Psoas muscle (tissue), 8 donors: Measurements from ENCODE around the gene RNF41. TPM values are rescaled to one million over a fixed set of nuclear protein-coding genes. Genes with fewer than 3 reads are reported as not detected.
"Not testable (repeated sequence)": the region's sequence is repeated elsewhere in the genome, so short reads cannot be mapped to it uniquely, and the experiment has no call there.

Experiments
- ATAC-seq, 4 donors: fragments of 200-7000 bp; cut with Tn5 transposase; one replicate each; pipeline ENCODE4 v1.9.1; 2020; ENCODE audit warnings: moderate library complexity in 3 of 4, mild to moderate bottlenecking in 2 of 4
- DNase-seq, 2 donors: peaks; one replicate each; pipeline ENCODE4 v3.0.0-alpha.2; 2020
- H3K27ac ChIP-seq: fragments of 200-600 bp; one replicate; pipeline ENCODE4 v1.8.0; 2022
- H3K27me3 ChIP-seq, 3 donors: fragments of 200-600 bp in 1 of 3; one replicate each; pipeline versions ENCODE4 v1.6.1 to v1.8.0; 2013 to 2022; ENCODE audit warnings: low read length in 2 of 3, mild to moderate bottlenecking in 2 of 3, moderate library complexity in 1 of 3; ENCODE audit not compliant: insufficient read depth in 3 of 3
- H3K36me3 ChIP-seq, 2 donors: fragments of 200-600 bp in 1 of 2; one replicate each; pipeline versions ENCODE4 v1.6.1 to v1.8.0; 2013 to 2022; ENCODE audit warnings: low read depth in 1 of 2, mild to moderate bottlenecking in 1 of 2, moderate library complexity in 1 of 2; ENCODE audit not compliant: insufficient read depth in 1 of 2
- H3K4me1 ChIP-seq: fragments of 200-600 bp; one replicate; pipeline ENCODE4 v1.8.0; 2022
- H3K4me3 ChIP-seq: fragments of 200-600 bp; one replicate; pipeline ENCODE4 v1.8.0; 2022; ENCODE audit warnings: mild to moderate bottlenecking
- H3K9me3 ChIP-seq: fragments of 200-600 bp; one replicate; pipeline ENCODE4 v1.8.0; 2022
- WGBS, 3 donors: extraction: QIAGEN DNeasy Blood & Tissue Kit; methylation state at CpG; one replicate each; pipeline versions ENCODE4 v1.1.6 to v1.1.7; 2013; 5-methylcytosine and 5-hydroxymethylcytosine counted together
- intact Hi-C, 2 donors: fragments of 100-400 bp; cut with DNase I; formaldehyde crosslinking; loops; one replicate each; pipeline versions ENCODE4 v1.11.0 to v1.14.2; 2022
- polyA plus RNA-seq, 3 donors: library from polyadenylated mRNA; stranded (reverse); fragments of 200-250 nt; gene quantifications; one replicate each; pipeline ENCODE4 v1.2.3, GENCODE V29; 2013
- total RNA-seq, 4 donors: library from RNA; stranded (reverse); fragmentation: NEBNext Ultra II Directional in 2 of 4; extraction: Animal tissue kit (Norgen Biotek cat#: 25700) in 2 of 4; gene quantifications; one replicate each; pipeline versions ENCODE4 v1.2.1 to v1.2.4, GENCODE V29; 2021 to 2023
- TF ChIP-seq, protein P1 (sequence below): fragments of 200-600 bp; IDR thresholded peaks from one replicate; pipeline ENCODE4 v1.8.0; 2022; ENCODE audit warnings: antibody characterized with exemption
- donor health status: healthy with polysubstance abuse.
- donor health status: DM: no; HTN: no; CAD: no; lungs with moderate emphysema.
- donor health status: Bipolar disorder and iron deficiency.
- donor health status: healthy.
- donor health status: DM: yes; HTN: yes; CAD: no.
- donor health status: DM: no; HTN: no; CAD: no.
- donor health status: DM: no; HTN: no; CAD: no.
- donor health status: DM: yes; HTN: yes; CAD: no.

RNF41 gene
- total and polyA plus RNA-seq, 7 donors = 21.9 to 54.9 (median 28.1) TPM

DNA sequence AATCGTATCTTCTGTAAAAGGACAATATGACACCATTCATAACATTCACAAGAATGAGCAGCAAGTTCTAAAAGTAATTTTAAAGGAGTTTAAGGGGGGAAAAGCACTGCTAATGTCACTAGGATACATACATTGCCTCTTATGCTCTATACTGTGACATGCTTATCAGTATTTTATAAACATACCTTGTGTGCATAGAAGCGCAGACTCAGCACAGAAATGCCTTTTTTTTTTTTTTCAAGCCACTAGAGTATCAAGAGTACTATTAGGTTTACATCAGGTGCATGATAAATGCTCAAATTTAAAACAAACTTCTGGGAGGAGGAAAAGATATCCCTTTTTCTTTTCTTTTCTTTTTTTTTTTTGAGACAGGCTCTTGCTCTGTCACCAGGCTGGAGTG is 18.9 kb downstream of the RNF41 start:
- DNase-seq = no peak
- Histone ChIP-seq H3K4me3 (no peak overlapping the region), H3K27me3 (no peaks in the 10 kb centered on the region), H3K9me3 (no peaks in the 10 kb centered on the region), H3K4me1 (no peaks in the 10 kb centered on the region), H3K36me3 (peaks cover 14 to 39% of the 10 kb centered on the region in 2 donors), H3K27ac (no peak overlapping the region)
- intact Hi-C loops = no loop called here
- TF ChIP-seq, protein P1, sequence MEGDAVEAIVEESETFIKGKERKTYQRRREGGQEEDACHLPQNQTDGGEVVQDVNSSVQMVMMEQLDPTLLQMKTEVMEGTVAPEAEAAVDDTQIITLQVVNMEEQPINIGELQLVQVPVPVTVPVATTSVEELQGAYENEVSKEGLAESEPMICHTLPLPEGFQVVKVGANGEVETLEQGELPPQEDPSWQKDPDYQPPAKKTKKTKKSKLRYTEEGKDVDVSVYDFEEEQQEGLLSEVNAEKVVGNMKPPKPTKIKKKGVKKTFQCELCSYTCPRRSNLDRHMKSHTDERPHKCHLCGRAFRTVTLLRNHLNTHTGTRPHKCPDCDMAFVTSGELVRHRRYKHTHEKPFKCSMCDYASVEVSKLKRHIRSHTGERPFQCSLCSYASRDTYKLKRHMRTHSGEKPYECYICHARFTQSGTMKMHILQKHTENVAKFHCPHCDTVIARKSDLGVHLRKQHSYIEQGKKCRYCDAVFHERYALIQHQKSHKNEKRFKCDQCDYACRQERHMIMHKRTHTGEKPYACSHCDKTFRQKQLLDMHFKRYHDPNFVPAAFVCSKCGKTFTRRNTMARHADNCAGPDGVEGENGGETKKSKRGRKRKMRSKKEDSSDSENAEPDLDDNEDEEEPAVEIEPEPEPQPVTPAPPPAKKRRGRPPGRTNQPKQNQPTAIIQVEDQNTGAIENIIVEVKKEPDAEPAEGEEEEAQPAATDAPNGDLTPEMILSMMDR = no peak
- no peak for ATAC-seq
- 64 to 71% (median 68%) methylated on average over 2 of the region's 2 CpGs for WGBS, 3 donors

DNA sequence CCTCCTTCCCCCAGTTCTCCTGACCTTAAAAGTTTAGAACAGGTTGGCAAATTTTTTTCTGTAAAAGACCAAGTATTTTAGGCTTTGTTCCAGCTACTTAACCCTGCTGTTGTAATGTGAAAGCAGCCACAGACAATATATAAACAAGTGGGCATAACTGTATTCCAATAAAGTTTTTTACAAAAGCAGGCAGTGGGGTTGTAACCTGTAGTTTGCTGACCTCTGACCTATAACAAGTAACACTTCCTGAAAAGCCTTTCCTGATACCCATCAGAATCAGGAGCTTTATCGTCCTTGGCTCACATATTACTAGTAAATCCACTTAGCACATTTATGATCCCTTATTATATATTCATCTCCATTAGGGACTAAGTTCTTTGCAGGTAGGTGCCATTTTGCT is 19.4 kb downstream of the RNF41 start:
- WGBS, 3 donors = 27 to 65% (median 49%) methylated on average over 1 of the region's 1 CpG
- no peaks in the 10 kb centered on the region for H3K4me1 ChIP-seq
- TF ChIP-seq, protein P1 = no peak
- intact Hi-C loops = no loop called here
- ATAC-seq = no peak
- no peak overlapping the region for H3K27ac ChIP-seq
- H3K36me3 ChIP-seq = peaks cover 10 to 34% of the 10 kb centered on the region in 2 donors
- no peak for DNase-seq
- H3K27me3 ChIP-seq = no peaks in the 10 kb centered on the region
- no peaks in the 10 kb centered on the region for H3K9me3 ChIP-seq
- H3K4me3 ChIP-seq = no peak overlapping the region

DNA sequence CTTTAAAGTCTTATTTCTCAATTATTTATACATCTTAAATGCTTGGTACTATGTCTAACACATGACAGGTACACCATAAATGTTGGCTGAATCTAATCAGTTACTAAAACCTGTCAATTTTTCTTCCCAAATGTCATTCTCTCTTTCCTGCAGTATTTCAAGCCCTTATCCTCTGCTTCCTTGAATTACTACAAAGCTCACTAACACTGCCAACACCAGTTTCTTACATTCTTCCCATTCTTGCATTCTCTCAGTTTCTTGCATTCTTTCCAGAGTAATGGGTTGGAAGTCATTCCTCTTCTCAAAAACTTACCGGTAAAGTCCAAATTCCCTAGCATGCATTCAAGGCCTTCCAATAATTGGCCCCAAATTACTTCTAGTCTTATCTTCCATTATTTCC is 22.9 kb downstream of the RNF41 start:
- no peak for ATAC-seq
- no peaks in the 10 kb centered on the region for H3K4me1 ChIP-seq

DNA sequence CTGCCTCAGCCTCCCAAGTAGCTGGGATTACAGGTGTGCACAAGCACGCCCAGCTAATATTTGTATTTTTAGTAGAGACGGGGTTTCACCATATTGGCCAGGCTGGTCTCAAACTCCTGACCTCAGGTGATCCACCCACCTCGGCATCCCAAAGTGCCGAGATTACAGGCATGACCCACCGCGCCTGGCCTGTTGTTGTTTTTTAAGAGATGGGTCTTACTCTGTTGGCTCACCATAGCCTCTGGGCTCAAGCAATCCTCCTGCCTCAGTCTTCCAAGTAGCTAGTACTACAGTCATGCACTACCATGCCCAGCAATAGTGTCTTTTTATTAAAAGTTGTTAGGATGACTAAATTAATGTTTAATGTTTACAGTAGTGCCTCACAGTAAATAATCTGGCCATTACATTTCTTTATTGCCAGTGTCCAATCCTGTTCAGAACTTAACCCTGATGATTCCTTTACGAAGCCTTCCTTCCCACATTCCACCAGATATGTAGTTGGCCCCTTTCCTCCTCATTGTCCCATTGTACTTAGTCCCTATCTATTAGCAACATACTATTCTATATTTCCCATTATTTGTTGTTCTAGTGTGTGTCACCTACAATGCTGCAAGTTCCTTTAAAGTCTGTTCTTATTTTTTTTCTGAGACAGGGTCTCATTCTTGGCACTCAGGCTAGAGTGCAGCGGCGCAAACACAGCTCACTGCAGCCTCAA is 23.6 kb downstream of the RNF41 start:
- H3K9me3 ChIP-seq = no peaks in the 10 kb centered on the region
- no peaks in the 10 kb centered on the region for H3K36me3 ChIP-seq
- H3K4me3 ChIP-seq = no peak overlapping the region
- intact Hi-C loops = no loop called here
- 83 to 88% (median 86%) methylated on average over 9 of the region's 9 CpGs for WGBS, 3 donors
- no peak overlapping the region for H3K27ac ChIP-seq
- ATAC-seq = no peak
- H3K4me1 ChIP-seq = no peaks in the 10 kb centered on the region
- no peaks in the 10 kb centered on the region for H3K27me3 ChIP-seq
- DNase-seq = no peak
- TF ChIP-seq, protein P1 = no peak

More for the DNA sequence above, 22.9 kb downstream of the RNF41 start:
- no peaks in the 10 kb centered on the region for H3K27me3 ChIP-seq
- 89 to 96% (median 93%) methylated on average over 1 of the region's 1 CpG for WGBS, 3 donors
- H3K36me3 ChIP-seq = peaks cover 0 to under 1% of the 10 kb centered on the region in 2 donors
- intact Hi-C loops = no loop called here
- DNase-seq = no peak
- no peaks in the 10 kb centered on the region for H3K9me3 ChIP-seq
- H3K27ac ChIP-seq = no peak overlapping the region
- no peak overlapping the region for H3K4me3 ChIP-seq
- TF ChIP-seq, protein P1 = no peak

DNA sequence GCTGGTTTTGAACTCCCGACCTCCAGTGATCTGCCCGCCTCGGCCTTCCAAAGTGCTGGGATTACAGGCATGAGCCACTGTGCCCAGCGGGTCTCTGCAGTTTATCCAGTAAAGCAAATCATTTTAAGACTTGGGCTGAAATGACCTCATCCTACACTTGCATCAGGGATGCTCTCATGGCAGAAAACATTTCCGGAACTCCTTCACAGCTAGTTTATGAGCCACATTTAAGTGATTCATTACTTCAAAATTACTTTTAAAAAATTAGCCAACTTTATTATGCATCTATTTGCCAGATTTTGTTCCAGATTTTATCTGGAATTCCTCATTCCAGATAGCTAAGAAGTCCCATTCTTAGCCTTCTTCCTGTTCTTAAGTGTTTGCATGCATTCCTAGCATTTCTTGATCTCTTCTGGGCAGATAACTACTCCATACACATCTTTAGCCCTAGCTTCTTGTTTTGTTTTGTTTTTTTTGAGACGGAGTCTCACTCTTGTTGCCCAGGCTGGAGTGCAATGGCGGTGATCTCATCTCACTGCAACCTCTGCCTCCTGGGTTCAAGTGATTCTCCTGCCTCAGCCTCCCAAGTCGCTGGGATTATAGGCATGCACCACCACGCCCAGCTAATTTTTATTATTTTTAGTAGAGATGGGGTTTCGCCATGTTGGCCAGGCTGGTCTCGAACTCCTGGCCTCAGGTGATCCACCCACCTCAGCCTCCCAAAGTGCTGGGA is 24.7 kb downstream of the RNF41 start:
- H3K4me3 ChIP-seq, DNase-seq, ATAC-seq, H3K27ac ChIP-seq, H3K36me3 ChIP-seq, H3K4me1 ChIP-seq, H3K27me3 ChIP-seq, H3K9me3 ChIP-seq, intact Hi-C loops: not testable (repeated sequence)
- WGBS, 3 donors = 68 to 74% (median 72%) methylated on average over 11 of the region's 11 CpGs
